Spleen (tissue), 11 donors: ENCODE measurements around the gene GRIK3. TPM values are rescaled to one million over a fixed set of nuclear protein-coding genes. Genes with fewer than 3 reads are reported as not detected.

Experiments used
- DNase-seq: peaks from one replicate; pipeline ENCODE4 v3.0.0-alpha.2; 2020
- H3K27ac ChIP-seq, 8 donors: fragments of 200-600 bp; sonication (generic) in 7 of 8; 1 replicate in 4 of 8; 2 replicates in 4 of 8; pipeline versions ENCODE4 v1.5.0 to v1.8.0; 2016 to 2021; ENCODE audit warnings: inconsistent platforms in 4 of 8, mild to moderate bottlenecking in 4 of 8, moderate library complexity in 1 of 8
- H3K27me3 ChIP-seq, 7 donors: fragments of 200-600 bp; sonication (generic) in 6 of 7; replicated peaks in 1 of 7; 1 replicate in 4 of 7; 2 replicates in 3 of 7; pipeline versions ENCODE4 v1.5.0 to v1.8.0; 2016 to 2021; ENCODE audit warnings: inconsistent platforms in 3 of 7, mild to moderate bottlenecking in 1 of 7
- H3K36me3 ChIP-seq, 6 donors: fragments of 200-600 bp; sonication (generic) in 5 of 6; 1 replicate in 4 of 6; 2 replicates in 2 of 6; pipeline versions ENCODE4 v1.5.0 to v1.8.0; 2016 to 2021; ENCODE audit warnings: inconsistent platforms in 2 of 6
- H3K4me1 ChIP-seq, 6 donors: fragments of 200-600 bp; sonication (generic) in 5 of 6; 1 replicate in 3 of 6; 2 replicates in 3 of 6; pipeline versions ENCODE4 v1.5.0 to v1.8.0; 2016 to 2021; ENCODE audit warnings: inconsistent platforms in 3 of 6
- H3K4me3 ChIP-seq, 8 donors: fragments of 200-600 bp; sonication (generic) in 7 of 8; 1 replicate in 4 of 8; 2 replicates in 4 of 8; pipeline versions ENCODE4 v1.5.0 to v1.8.0; 2016 to 2021; ENCODE audit warnings: inconsistent platforms in 4 of 8, mild to moderate bottlenecking in 4 of 8, moderate library complexity in 2 of 8
- H3K9me3 ChIP-seq, 8 donors: fragments of 200-600 bp; sonication (generic) in 7 of 8; 1 replicate in 4 of 8; 2 replicates in 4 of 8; pipeline versions ENCODE4 v1.5.0 to v1.8.0; 2016 to 2021; ENCODE audit warnings: inconsistent platforms in 4 of 8
- CTCF ChIP-seq, 11 experiments: fragments of 200-600 bp in 7 of 11; fragments of 450-650 bp in 4 of 11; sonication (generic) in 4 of 11; IDR thresholded peaks in 8 of 11; conservative IDR thresholded peaks in 3 of 11; 1 replicate in 7 of 11; 2 replicates in 4 of 11; pipeline versions ENCODE4 v1.4.0 to v1.8.0; 2016 to 2021; ENCODE audit warnings: antibody characterized with exemption in 11 of 11, inconsistent platforms in 4 of 11, mild to moderate bottlenecking in 1 of 11
- POLR2A ChIP-seq, 3 donors: fragments of 450-650 bp; IDR thresholded peaks; one replicate each; pipeline ENCODE4 v1.5.1; 2017; ENCODE audit warnings: antibody characterized with exemption in 3 of 3, mild to moderate bottlenecking in 1 of 3
- POLR2AphosphoS5 ChIP-seq, 3 donors: sonication (generic); formaldehyde crosslinking; IDR thresholded peaks; one replicate each; pipeline ENCODE4 v1.5.1; 2017; ENCODE audit warnings: antibody characterized with exemption in 3 of 3
- WGBS, 5 donors: extraction: QIAGEN DNeasy Blood & Tissue Kit in 3 of 5; methylation state at CpG; one replicate each; pipeline versions ENCODE4 v1.1.5 to v1.1.7; 2013 to 2018; 5-methylcytosine and 5-hydroxymethylcytosine counted together
- intact Hi-C: fragments of 100-400 bp; cut with DNase I; formaldehyde crosslinking; loops from one replicate; pipeline ENCODE4 v1.15.0; 2023; ENCODE audit warnings: low total_unique reads
- polyA plus RNA-seq, 3 donors: library from polyadenylated mRNA; stranded (reverse); fragments of 200-250 nt; gene quantifications; one replicate each; pipeline ENCODE4 v1.2.1, GENCODE V29; 2013
- total RNA-seq, 7 donors: library from RNA; depleted of rRNA in 3 of 7; stranded (reverse); fragments of >200 nt in 3 of 7; fragmentation: NEBNext Ultra II Directional in 4 of 7; extraction: Animal tissue kit (Norgen Biotek cat#: 25700) in 4 of 7; gene quantifications; one replicate each; pipeline versions ENCODE4 v1.1.0 to v1.2.1, GENCODE V29; 2016 to 2021
- donor health status: healthy with polysubstance abuse.
- donor health status: DM: no; HTN: no; CAD: no; lungs with moderate emphysema.
- donor health status: DM: no; HTN: no; CAD: no.
- donor health status: Bipolar disorder and iron deficiency.
- donor health status: healthy.
- donor health status: DM: no; HTN: no; CAD: no.
- donor health status: DM: yes; HTN: yes; CAD: no.

The GRIK3 gene
- total and polyA plus RNA-seq, 10 donors: 0.09 to 0.74 (median 0.19) TPM

- Histone ChIP-seq H3K4me1 (peaks cover 0 to 24% (median 4%) of the 10 kb centered on the region in 6 donors), H3K27ac (no peak overlapping the region), H3K36me3 (no peaks in the 10 kb centered on the region), H3K9me3 (no peaks in the 10 kb centered on the region), H3K4me3 (no peak overlapping the region), H3K27me3 (peaks cover 0 to 71% (median 0%) of the 10 kb centered on the region in 7 donors)
- no peak for TF ChIP-seq POLR2AphosphoS5 (IDR thresholded peaks at IDR 0.05)
- intact Hi-C loops: no loop called here
- 80 to 88% (median 82%) methylated on average over 6 of the region's 6 CpGs for WGBS, 5 donors
- DNase-seq: no peak
Observed at GRCh38 chr1:36984026-36984425, 50.3 kb downstream of the GRIK3 start.

- WGBS, 5 donors: 18 to 29% (median 24%) methylated on average over 9 to 13 of the region's 13 CpGs
- no peak for DNase-seq
- TF ChIP-seq CTCF (IDR thresholded peaks at IDR 0.05 in 8 of 11, conservative IDR thresholded peaks at IDR 0.05 in 3 of 11) (no peak), POLR2AphosphoS5 (IDR thresholded peaks at IDR 0.05) (no peak), POLR2A (IDR thresholded peaks at IDR 0.05) (no peak)
Observed at GRCh38 chr1:36982709-36983108, 51.6 kb downstream of the GRIK3 start.

GRCh38 chr1:36981771-36982622 lies 52.3 kb downstream of the GRIK3 start:
- TF ChIP-seq CTCF (IDR thresholded peaks at IDR 0.05 in 8 of 11, conservative IDR thresholded peaks at IDR 0.05 in 3 of 11) (no peak), POLR2A (IDR thresholded peaks at IDR 0.05) (no peak), POLR2AphosphoS5 (IDR thresholded peaks at IDR 0.05) (no peak)
- peaks cover 0 to 78% (median 4%) of the 10 kb centered on the region in 7 donors for H3K27me3 ChIP-seq
- 59 to 69% (median 68%) methylated on average over 18 of the region's 18 CpGs for WGBS, 5 donors
- peaks cover 0 to 11% (median 0%) of the 10 kb centered on the region in 6 donors for H3K4me1 ChIP-seq
- H3K27ac ChIP-seq: no peak overlapping the region
- intact Hi-C loops: no loop called here
- H3K36me3 ChIP-seq: no peaks in the 10 kb centered on the region
- peaks cover 0 to 10% (median 0%) of the 10 kb centered on the region in 8 donors for H3K9me3 ChIP-seq
- DNase-seq: no peak
- H3K4me3 ChIP-seq: no peak overlapping the region

More at GRCh38 chr1:36982709-36983108, 51.6 kb downstream of the GRIK3 start:
- intact Hi-C loops: no loop called here
- peaks cover 0 to 74% (median 0%) of the 10 kb centered on the region in 7 donors for H3K27me3 ChIP-seq
- no peak overlapping the region for H3K4me3 ChIP-seq
- H3K9me3 ChIP-seq: peaks cover 0 to 10% (median 0%) of the 10 kb centered on the region in 8 donors
- no peaks in the 10 kb centered on the region for H3K36me3 ChIP-seq
- peaks cover 0 to 12% (median 0%) of the 10 kb centered on the region in 6 donors for H3K4me1 ChIP-seq
- no peak overlapping the region for H3K27ac ChIP-seq

- no peak for DNase-seq
- peaks cover 0 to 11% (median 0%) of the 10 kb centered on the region in 6 donors for H3K4me1 ChIP-seq
- H3K27ac ChIP-seq: no peak overlapping the region
- H3K36me3 ChIP-seq: no peaks in the 10 kb centered on the region
- H3K4me3 ChIP-seq: no peak overlapping the region
- peaks cover 0 to 80% (median 6%) of the 10 kb centered on the region in 7 donors for H3K27me3 ChIP-seq
- H3K9me3 ChIP-seq: peaks cover 0 to 10% (median 0%) of the 10 kb centered on the region in 8 donors
- intact Hi-C loops: no loop called here
- TF ChIP-seq CTCF (IDR thresholded peaks at IDR 0.05 in 8 of 11, conservative IDR thresholded peaks at IDR 0.05 in 3 of 11) (no peak), POLR2A (IDR thresholded peaks at IDR 0.05) (no peak), POLR2AphosphoS5 (IDR thresholded peaks at IDR 0.05) (no peak)
- 70 to 88% (median 86%) methylated on average over 2 of the region's 2 CpGs for WGBS, 5 donors
Observed at GRCh38 chr1:36981126-36981525, 53.2 kb downstream of the GRIK3 start.
